ENCODE measurements around the gene FBXO28. TPM values are rescaled to one million over a fixed set of nuclear protein-coding genes. Genes with fewer than 3 reads are reported as not detected.

The FBXO28 gene
- 22.0 to 26.2 TPM (median 25.3 TPM) in 5 replicates for total RNA-seq (2022; extraction: Qiagen RNA extraction)

GRCh38 chr1:224113918-224114786 is at the start of gene FBXO28:
FBXO28 (plus strand) TSS chr1:224114111; CDS start chr1:224114130, 19 bp downstream.

GRCh38 chr1:224182866-224183590 is 69.1 kb downstream of the FBXO28 start, which contains the start of gene DEGS1:
DEGS1 (plus strand) TSS chr1:224183240; CDS start chr1:224183337, 97 bp downstream.

Other genes with a start within 250 kb of the FBXO28 start
- 126 to 145 TPM (median 135 TPM) in 5 replicates for gene DEGS1, start 69.1 kb downstream of the FBXO28 start, total RNA-seq (2022; extraction: Qiagen RNA extraction)
- gene NVL, start 216.1 kb downstream of the FBXO28 start, total RNA-seq (2022; extraction: Qiagen RNA extraction), result 19.0 to 24.5 TPM (median 19.7 TPM) in 5 replicates
- gene CNIH4, start 242.8 kb downstream of the FBXO28 start, total RNA-seq (2022; extraction: Qiagen RNA extraction), result 93.2 to 110 TPM (median 105 TPM) in 5 replicates

All from A549 treated with CORT108297 at 1 μM for 4 hours (cell line).